Measurements from ENCODE around the gene DISP3. TPM values are rescaled to one million over a fixed set of nuclear protein-coding genes. Genes with fewer than 3 reads are reported as not detected.

The DISP3 gene
- total RNA-seq, 1 experiment from 2014 or later = 2.3 TPM

DNA sequence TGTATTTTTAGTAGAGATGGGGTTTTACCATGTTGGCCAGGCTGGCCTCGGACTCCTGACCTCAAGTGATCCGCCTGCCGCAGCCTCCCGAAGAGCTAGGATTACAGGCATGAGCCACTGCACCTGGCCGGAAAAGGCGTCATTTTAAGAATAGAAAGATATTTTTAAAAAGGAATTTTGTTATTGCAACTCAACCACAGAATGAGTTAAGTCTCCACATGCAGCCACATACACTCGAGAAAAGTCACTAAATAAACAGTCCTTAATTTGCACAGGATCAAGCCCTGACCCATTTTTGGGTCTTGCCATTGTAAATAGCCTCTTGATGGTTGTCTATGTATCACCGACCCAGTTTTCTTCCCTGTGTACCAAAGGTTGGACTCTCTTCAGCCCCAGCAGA, 89.7 kb downstream of the DISP3 start (continued):
- TF ChIP-seq, protein P1, sequence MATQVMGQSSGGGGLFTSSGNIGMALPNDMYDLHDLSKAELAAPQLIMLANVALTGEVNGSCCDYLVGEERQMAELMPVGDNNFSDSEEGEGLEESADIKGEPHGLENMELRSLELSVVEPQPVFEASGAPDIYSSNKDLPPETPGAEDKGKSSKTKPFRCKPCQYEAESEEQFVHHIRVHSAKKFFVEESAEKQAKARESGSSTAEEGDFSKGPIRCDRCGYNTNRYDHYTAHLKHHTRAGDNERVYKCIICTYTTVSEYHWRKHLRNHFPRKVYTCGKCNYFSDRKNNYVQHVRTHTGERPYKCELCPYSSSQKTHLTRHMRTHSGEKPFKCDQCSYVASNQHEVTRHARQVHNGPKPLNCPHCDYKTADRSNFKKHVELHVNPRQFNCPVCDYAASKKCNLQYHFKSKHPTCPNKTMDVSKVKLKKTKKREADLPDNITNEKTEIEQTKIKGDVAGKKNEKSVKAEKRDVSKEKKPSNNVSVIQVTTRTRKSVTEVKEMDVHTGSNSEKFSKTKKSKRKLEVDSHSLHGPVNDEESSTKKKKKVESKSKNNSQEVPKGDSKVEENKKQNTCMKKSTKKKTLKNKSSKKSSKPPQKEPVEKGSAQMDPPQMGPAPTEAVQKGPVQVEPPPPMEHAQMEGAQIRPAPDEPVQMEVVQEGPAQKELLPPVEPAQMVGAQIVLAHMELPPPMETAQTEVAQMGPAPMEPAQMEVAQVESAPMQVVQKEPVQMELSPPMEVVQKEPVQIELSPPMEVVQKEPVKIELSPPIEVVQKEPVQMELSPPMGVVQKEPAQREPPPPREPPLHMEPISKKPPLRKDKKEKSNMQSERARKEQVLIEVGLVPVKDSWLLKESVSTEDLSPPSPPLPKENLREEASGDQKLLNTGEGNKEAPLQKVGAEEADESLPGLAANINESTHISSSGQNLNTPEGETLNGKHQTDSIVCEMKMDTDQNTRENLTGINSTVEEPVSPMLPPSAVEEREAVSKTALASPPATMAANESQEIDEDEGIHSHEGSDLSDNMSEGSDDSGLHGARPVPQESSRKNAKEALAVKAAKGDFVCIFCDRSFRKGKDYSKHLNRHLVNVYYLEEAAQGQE (IDR thresholded peaks at IDR 0.05; ENCODE audit: low read depth) = no peak
- TF ChIP-seq SP1 (IDR thresholded peaks at IDR 0.05; ENCODE audit: low read depth) = no peak
- no peak for TF ChIP-seq ZFX (IDR thresholded peaks at IDR 0.05)

DNA sequence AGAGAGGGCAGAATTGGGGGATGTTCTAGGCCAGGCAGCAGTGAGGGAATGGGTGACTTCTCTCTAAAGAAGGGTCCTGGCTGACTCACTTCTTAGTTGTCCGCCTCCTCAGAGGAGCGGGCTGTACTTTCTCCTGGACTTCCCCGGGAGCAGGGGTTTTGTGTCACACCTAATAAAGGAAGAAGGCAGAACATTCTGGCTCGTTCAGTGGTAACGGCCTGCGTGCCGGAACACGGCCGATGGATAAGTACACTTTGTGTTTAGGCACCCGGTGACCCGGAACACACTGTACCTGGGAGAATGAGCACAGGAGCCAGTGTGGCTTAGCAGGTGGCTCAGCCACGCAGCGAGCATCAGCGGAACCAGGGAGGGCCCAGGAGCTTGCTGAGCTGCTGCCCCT, 90.6 kb downstream of the DISP3 start:
- Histone ChIP-seq H3K27ac (ENCODE audit: low read depth, low read length) (no peak overlapping the region), H3K9ac (ENCODE audit: low read length) (no peak overlapping the region), H3K27me3 (ENCODE audit: insufficient read depth, low read length) (peaks cover 7% of the 10 kb centered on the region), H3K36me3 (ENCODE audit: control insufficient read depth in 1 of 2, insufficient read depth in 2 of 2, low read length in 2 of 2) (no peaks in the 10 kb centered on the region), H3K4me1 (ENCODE audit: control insufficient read depth in 1 of 2, insufficient read depth in 2 of 2, low read length in 2 of 2) (no peaks in the 10 kb centered on the region), H3K4me3 (replicated peaks in 1 of 2; ENCODE audit: low read depth in 1 of 2, low read length in 2 of 2) (no peak overlapping the region), H3K4me2 (ENCODE audit: low read length) (no peak overlapping the region), H3K9me3 (ENCODE audit: control insufficient read depth in 1 of 2, insufficient read depth in 1 of 2, low read depth in 1 of 2, low read length in 2 of 2) (no peaks in the 10 kb centered on the region), H2AFZ (ENCODE audit: low read depth, low read length, poor library complexity, severe bottlenecking) (no peak overlapping the region), H3K79me2 (ENCODE audit: insufficient read depth, low read length) (no peaks in the 10 kb centered on the region), H3K9me2 (ENCODE audit: insufficient read depth) (no peaks in the 10 kb centered on the region), H4K20me1 (ENCODE audit: insufficient read depth) (no peaks in the 10 kb centered on the region)
- BruUV-seq (replicated peaks) = no TSS peak
- ChIA-PET RAD21 (ENCODE audit: low non-redundant PET in 1 of 2, low total read pairs in 2 of 2, uncharacterized antibody in 2 of 2, unreplicated experiment in 2 of 2) (no interaction called here), CTCF (no interaction called here), POLR2A (no interaction called here)
- ATAC-seq (no peak), DNase-seq (ENCODE audit: low read depth, low spot score) (no peak)
- intact Hi-C loops (cut with micrococcal nuclease) = no loop called here
- TF ChIP-seq, protein P1 (IDR thresholded peaks at IDR 0.05; ENCODE audit: low read depth) = no peak
- TF ChIP-seq FOSL1 (IDR thresholded peaks at IDR 0.05; ENCODE audit: low read depth) (no peak), ELF1 (IDR thresholded peaks at IDR 0.05; ENCODE audit: borderline replicate concordance, low read depth) (no peak), JUND (IDR thresholded peaks at IDR 0.05) (no peak), SIN3A (IDR thresholded peaks at IDR 0.05; ENCODE audit: low read depth) (no peak), RAD21 (IDR thresholded peaks at IDR 0.05; ENCODE audit: low read depth) (no peak), CEBPB (IDR thresholded peaks at IDR 0.05; ENCODE audit: low read depth) (no peak), ZBTB33 (IDR thresholded peaks at IDR 0.05; ENCODE audit: extremely low read depth, insufficient replicate concordance, low read length) (no peak), EGR1 (IDR thresholded peaks at IDR 0.05; ENCODE audit: low read depth) (no peak), ZFX (IDR thresholded peaks at IDR 0.05) (no peak), YY1 (IDR thresholded peaks at IDR 0.05; ENCODE audit: extremely low read depth, insufficient replicate concordance, low read depth, low read length) (no peak), TCF7L2 (IDR thresholded peaks at IDR 0.05; ENCODE audit: borderline replicate concordance, extremely low read depth, insufficient read depth, insufficient read length) (no peak), SRF (IDR thresholded peaks at IDR 0.05; ENCODE audit: low read depth) (no peak), CBX3 (IDR thresholded peaks at IDR 0.05; ENCODE audit: low read depth) (no peak), POLR2A (IDR thresholded peaks at IDR 0.05; ENCODE audit: borderline replicate concordance, extremely low read depth, insufficient read depth, insufficient read length) (no peak), SP1 (IDR thresholded peaks at IDR 0.05; ENCODE audit: low read depth) (no peak), EZH2 (IDR thresholded peaks at IDR 0.05) (no peak)
- TF ChIP-seq, protein P2, sequence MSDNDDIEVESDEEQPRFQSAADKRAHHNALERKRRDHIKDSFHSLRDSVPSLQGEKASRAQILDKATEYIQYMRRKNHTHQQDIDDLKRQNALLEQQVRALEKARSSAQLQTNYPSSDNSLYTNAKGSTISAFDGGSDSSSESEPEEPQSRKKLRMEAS (IDR thresholded peaks at IDR 0.05) = no peak

Data from HCT116 (cell line).